ENCODE results near the gene SETD1B.

Gene SETD1B

DNA sequence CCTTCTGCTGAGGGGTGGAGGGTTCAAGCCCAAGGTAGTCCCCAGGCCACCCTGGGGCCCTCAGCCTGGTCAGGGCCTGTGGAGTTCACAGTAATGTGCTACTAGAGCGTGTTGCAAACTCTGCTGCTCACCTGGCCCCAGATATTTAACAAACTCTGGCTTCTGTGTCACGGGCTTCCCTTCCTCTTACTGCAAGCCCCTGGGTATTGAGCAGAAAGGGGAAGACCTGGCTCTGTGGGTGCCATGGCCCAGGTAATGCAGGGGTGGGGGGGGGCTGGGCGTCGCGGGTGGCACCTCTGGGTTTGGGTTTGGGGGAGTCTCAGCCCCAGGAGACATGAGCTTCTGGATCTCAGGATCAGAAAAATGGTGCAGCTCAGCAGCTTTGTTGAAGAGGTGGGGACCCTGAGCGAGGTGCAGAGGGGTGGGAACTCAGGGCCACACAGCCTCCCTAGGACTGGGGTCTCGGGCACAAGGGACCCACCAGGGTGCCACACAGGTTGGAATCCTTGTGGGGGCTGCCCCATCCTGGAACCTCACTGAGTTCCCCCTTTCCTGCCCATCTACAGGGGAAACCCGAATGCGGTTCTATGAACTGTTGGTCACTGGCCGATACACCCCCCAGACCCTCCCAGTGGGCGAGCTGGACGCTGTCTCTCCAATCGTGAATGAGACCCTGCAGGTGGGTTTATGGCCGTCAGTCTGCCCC lies 4.0 kb downstream of the SETD1B start:
- peak overlapping the region; percentile 100 for H3K27ac ChIP-seq
- TF ChIP-seq, protein P1, sequence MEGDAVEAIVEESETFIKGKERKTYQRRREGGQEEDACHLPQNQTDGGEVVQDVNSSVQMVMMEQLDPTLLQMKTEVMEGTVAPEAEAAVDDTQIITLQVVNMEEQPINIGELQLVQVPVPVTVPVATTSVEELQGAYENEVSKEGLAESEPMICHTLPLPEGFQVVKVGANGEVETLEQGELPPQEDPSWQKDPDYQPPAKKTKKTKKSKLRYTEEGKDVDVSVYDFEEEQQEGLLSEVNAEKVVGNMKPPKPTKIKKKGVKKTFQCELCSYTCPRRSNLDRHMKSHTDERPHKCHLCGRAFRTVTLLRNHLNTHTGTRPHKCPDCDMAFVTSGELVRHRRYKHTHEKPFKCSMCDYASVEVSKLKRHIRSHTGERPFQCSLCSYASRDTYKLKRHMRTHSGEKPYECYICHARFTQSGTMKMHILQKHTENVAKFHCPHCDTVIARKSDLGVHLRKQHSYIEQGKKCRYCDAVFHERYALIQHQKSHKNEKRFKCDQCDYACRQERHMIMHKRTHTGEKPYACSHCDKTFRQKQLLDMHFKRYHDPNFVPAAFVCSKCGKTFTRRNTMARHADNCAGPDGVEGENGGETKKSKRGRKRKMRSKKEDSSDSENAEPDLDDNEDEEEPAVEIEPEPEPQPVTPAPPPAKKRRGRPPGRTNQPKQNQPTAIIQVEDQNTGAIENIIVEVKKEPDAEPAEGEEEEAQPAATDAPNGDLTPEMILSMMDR (IDR thresholded peaks at IDR 0.05), result no peak
- no peak for TF ChIP-seq ZFX (IDR thresholded peaks at IDR 0.05; ENCODE audit: borderline replicate concordance)

DNA sequence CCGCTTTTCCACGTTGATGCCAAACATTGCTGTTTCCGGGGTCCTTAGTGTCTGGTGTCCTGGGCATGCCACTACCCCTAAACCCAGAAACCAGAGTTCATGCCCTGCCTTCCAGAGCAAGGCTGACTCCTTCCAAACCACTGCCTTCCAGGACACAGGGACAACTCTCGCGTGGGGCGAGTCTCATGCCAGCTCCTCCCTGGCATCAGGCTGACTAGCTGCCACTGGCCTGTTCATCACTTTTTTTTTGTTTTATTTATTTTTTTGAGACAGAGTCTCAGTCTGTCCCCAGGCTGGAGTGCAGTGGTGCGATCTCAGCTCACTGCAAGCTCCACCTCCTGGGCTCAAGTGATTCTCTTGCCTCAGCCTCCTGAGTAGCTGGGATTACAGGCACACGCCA lies 4.8 kb downstream of the SETD1B start:
- peak overlapping the region; percentile 100 for H3K27ac ChIP-seq
- TF ChIP-seq, protein P1 (IDR thresholded peaks at IDR 0.05), result no peak
- no peak for TF ChIP-seq ZFX (IDR thresholded peaks at IDR 0.05; ENCODE audit: borderline replicate concordance)

DNA sequence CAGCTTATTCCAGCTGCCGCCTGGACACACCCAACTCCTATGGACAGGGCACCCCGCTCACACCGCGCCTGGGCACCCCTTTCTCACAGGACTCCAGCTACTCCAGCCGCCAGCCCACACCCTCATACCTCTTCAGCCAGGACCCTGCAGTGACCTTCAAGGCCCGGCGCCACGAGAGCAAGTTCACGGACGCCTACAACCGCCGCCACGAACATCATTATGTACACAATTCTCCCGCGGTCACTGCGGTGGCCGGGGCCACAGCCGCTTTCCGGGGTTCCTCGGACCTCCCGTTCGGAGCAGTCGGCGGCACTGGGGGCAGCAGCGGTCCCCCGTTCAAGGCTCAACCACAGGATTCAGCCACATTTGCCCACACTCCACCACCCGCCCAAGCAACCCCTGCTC lies 5.9 kb downstream of the SETD1B start:
- peak overlapping the region; percentile 100 for H3K27ac ChIP-seq
- TF ChIP-seq, protein P1 (IDR thresholded peaks at IDR 0.05), result no peak
- no peak for TF ChIP-seq ZFX (IDR thresholded peaks at IDR 0.05; ENCODE audit: borderline replicate concordance)

DNA sequence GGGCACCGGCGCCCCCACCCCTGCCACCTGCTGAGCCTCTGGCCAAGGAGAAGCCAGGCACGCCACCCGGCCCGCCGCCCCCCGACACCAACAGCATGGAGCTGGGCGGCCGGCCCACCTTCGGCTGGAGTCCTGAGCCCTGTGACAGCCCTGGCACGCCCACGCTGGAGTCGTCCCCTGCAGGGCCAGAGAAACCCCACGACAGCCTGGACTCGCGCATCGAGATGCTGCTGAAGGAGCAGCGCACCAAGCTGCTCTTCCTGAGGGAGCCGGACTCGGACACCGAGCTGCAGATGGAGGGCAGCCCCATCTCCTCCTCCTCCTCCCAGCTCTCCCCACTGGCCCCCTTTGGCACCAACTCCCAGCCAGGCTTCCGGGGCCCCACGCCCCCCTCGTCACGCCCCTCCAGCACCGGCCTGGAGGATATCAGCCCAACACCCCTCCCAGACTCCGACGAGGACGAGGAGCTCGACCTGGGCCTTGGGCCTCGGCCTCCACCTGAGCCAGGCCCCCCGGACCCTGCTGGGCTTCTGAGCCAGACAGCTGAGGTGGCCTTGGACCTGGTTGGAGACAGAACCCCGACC lies 6.5 kb downstream of the SETD1B start:
- peak overlapping the region; percentile 52 for H3K27ac ChIP-seq

DNA sequence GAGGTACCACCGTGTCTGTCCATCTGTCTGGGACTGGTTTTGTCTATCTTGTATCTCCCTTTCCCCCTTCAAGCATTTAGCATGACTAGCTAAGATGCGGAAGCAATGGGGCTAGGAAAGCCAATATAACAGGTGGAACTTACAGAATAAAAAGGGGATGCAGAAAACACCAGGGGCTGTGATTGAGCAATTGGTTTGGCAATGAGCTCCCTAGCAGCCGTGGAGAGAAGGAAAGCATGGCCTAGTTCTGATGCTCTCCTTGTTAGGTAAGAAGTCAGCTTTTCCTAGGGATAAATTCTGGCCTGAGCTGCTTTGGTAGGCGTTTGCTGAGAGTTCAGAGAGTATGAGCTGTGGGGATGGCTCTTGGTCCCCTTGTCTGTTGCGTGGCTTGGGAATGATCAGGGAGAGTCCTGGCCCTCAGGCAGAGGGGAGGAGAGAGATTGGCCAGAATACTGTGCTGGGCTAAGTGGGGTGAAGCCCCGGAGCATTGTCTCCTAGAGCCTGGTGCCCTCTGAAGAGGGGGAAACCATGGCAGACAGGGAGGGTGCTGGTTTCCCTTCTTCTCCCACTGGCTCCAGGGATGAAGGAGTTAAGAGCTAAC lies 7.1 kb downstream of the SETD1B start:
- TF ChIP-seq ZFX (IDR thresholded peaks at IDR 0.05; ENCODE audit: borderline replicate concordance), result no peak
- TF ChIP-seq, protein P1 (IDR thresholded peaks at IDR 0.05), result no peak
- peak overlapping the region; percentile 52 for H3K27ac ChIP-seq

More for the DNA sequence above, 6.5 kb downstream of the SETD1B start:
- TF ChIP-seq, protein P1 (IDR thresholded peaks at IDR 0.05), result no peak
- no peak for TF ChIP-seq ZFX (IDR thresholded peaks at IDR 0.05; ENCODE audit: borderline replicate concordance)

DNA sequence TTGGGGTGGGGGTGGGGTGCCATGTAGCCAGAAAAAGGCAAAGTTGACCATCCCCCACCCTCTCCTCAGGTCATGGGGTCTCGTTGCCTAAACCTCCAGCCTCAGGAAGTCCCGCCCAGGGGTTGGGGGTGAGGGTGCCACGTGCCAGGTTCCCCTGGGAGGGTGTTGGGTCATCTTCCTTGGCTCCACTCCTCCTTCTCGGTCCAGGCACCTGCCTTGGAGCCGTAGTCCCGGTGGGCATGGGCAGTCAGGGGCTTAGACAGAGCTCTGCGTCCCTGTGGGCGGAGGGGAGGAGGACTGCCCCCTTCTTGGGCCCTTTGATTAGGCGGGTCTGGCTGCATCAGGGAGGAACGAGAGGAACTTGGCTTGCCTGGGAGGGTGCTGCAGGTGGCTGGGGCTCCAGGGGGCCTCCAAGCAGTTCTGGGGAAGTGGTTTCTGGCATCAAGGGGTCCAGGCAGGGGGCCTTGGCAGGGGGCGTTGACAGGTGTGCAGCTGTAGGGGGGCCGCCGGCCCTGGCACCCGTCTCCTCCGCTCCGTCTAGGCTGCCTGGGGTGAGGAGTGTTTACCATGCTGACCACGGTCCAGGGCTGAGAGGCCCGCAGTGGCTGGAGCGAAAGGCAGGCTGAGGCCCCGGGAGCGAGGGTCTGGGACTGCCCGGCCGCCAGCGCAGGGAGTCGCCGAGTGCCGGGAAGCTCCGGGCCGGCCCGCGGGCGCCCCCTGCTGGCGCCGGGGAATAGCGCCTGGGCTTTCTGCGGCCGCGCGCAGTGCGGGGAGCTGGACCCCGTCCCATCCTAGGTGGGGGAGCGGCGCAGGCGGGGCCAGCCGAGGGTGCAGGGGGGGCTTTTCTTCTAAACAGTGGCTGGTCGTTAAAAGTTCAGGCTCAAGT lies 7.9 kb downstream of the SETD1B start:
- peak overlapping the region; percentile 52 for H3K27ac ChIP-seq
- TF ChIP-seq, protein P1 (IDR thresholded peaks at IDR 0.05), result peak; percentile 100
- TF ChIP-seq ZFX (IDR thresholded peaks at IDR 0.05; ENCODE audit: borderline replicate concordance), result no peak
